Femur (tissue), 1 donor: ENCODE results near the gene IFITM5.
"Not testable (repeated sequence)": the region's sequence is repeated elsewhere in the genome, so short reads cannot be mapped to it uniquely, and the experiment has no call there.

Experiments
- DNase-seq: peaks from one replicate; pipeline ENCODE4 v3.0.0-alpha.2; 2017

Gene IFITM5

GRCh38 chr11:299081-299891, at the start of gene IFITM5:
IFITM5 (minus strand) TSS chr11:299526; CDS start chr11:299490, 36 bp downstream.
- DNase-seq: peak; percentile 36

GRCh38 chr11:346529-346928, 47.2 kb upstream of the IFITM5 start:
- no peak for DNase-seq

- DNase-seq: no peak
These were observed 45.7 kb upstream of the IFITM5 start for GRCh38 chr11:344836-345578.

- DNase-seq: no peak
These were observed 43.0 kb upstream of the IFITM5 start for GRCh38 chr11:342328-342727.

GRCh38 chr11:340539-341512, 41.5 kb upstream of the IFITM5 start:
- no peak for DNase-seq

- no peak for DNase-seq
These were observed 40.6 kb upstream of the IFITM5 start for GRCh38 chr11:339963-340362.

GRCh38 chr11:337711-338110, 38.4 kb upstream of the IFITM5 start:
- no peak for DNase-seq

- DNase-seq: no peak
These were observed 37.4 kb upstream of the IFITM5 start for GRCh38 chr11:336659-337198.

- peak; percentile 75 for DNase-seq
These were observed 36.7 kb upstream of the IFITM5 start for GRCh38 chr11:335779-336658.

- no peak for DNase-seq
These were observed 35.1 kb upstream of the IFITM5 start for GRCh38 chr11:334264-334994.

GRCh38 chr11:333616-334263, 34.4 kb upstream of the IFITM5 start:
- not testable (repeated sequence) for DNase-seq

- DNase-seq: no peak
These were observed 33.5 kb upstream of the IFITM5 start for GRCh38 chr11:332651-333480.

GRCh38 chr11:331358-332060, 32.2 kb upstream of the IFITM5 start:
- no peak for DNase-seq

GRCh38 chr11:330694-331357, 31.5 kb upstream of the IFITM5 start:
- no peak for DNase-seq

GRCh38 chr11:330307-330693, 31.0 kb upstream of the IFITM5 start:
- DNase-seq: no peak

GRCh38 chr11:329886-330253, 30.5 kb upstream of the IFITM5 start:
- no peak for DNase-seq

GRCh38 chr11:328516-329100, 29.3 kb upstream of the IFITM5 start:
- not testable (repeated sequence) for DNase-seq

- DNase-seq: no peak
These were observed 28.7 kb upstream of the IFITM5 start for GRCh38 chr11:328012-328411.
